HepG2 (cell line): ENCODE data around the gene CTRB2.

Source experiments
- ZNF766 ChIP-seq: sonication (generic); formaldehyde crosslinking; IDR thresholded peaks from 2 replicates; pipeline ENCODE4 v1.5.0; 2020; ENCODE audit warnings: missing genetic modification reagents, borderline replicate concordance
- TF ChIP-seq, protein P1 (sequence below): sonication (generic); formaldehyde crosslinking; IDR thresholded peaks from 2 replicates; pipeline ENCODE4 v1.5.0; 2020; ENCODE audit warnings: mild to moderate bottlenecking, missing genetic modification reagents, moderate library complexity

DNA sequence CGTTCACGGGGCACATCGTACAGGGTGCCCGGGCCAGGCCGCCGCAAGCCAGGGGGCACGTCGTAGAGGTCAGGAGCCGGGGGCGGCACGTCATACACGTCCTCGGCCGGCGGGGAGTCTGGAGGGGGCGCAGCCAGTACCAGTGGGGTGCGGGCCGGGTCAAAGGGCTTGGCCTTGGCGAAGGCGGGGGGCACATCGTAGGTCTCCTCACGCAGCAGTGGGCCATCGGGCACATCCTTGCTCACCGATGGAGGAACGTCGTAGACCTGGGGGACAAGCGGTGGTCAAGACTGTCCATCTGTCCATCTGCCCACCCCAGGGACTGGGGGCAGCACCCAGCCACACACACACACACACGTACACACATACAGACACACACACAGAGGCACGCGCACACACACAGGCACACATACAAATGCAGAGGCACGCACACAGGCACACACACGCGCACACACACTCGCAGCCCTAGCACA, 28.8 kb upstream of the CTRB2 start:
- no peak for TF ChIP-seq ZNF766 (CRISPR knock-in tag)
- TF ChIP-seq, protein P1, sequence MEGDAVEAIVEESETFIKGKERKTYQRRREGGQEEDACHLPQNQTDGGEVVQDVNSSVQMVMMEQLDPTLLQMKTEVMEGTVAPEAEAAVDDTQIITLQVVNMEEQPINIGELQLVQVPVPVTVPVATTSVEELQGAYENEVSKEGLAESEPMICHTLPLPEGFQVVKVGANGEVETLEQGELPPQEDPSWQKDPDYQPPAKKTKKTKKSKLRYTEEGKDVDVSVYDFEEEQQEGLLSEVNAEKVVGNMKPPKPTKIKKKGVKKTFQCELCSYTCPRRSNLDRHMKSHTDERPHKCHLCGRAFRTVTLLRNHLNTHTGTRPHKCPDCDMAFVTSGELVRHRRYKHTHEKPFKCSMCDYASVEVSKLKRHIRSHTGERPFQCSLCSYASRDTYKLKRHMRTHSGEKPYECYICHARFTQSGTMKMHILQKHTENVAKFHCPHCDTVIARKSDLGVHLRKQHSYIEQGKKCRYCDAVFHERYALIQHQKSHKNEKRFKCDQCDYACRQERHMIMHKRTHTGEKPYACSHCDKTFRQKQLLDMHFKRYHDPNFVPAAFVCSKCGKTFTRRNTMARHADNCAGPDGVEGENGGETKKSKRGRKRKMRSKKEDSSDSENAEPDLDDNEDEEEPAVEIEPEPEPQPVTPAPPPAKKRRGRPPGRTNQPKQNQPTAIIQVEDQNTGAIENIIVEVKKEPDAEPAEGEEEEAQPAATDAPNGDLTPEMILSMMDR (CRISPR knock-in tag) = no peak
